Measurements from ENCODE around the gene CEP70.

CEP70 gene

GRCh38 chr3:138445236-138445635 is 148.8 kb downstream of the CEP70 start:
- Mint-ChIP-seq H3K9me3 (no peaks in the 10 kb centered on the region), H3K27ac (no peak overlapping the region), H3K4me3 (no peak overlapping the region), H3K36me3 (no peaks in the 10 kb centered on the region), H3K4me1 (no peaks in the 10 kb centered on the region)
- DNase-seq (ENCODE audit: low spot score in 2 of 2) (no peak), ATAC-seq (no peak)

Data from stimulated activated effector memory CD8-positive, alpha-beta T cell treated with anti-CD3 and anti-CD28 coated beads, Interleukin-12 subunit alpha, Interleukin-12 subunit beta, amount 100 ng/mL, for 72 hours (primary cell).